GM12801 (cell line): Measurements from ENCODE around the gene FBXO44.

Source experiments
- TF ChIP-seq, protein P1 (sequence below): IDR thresholded peaks from one replicate; pipeline ENCODE4 v1.5.1; 2011; ENCODE audit warnings: control low read depth; ENCODE audit not compliant: insufficient read length; ENCODE audit errors: extremely low read depth

The FBXO44 gene

DNA sequence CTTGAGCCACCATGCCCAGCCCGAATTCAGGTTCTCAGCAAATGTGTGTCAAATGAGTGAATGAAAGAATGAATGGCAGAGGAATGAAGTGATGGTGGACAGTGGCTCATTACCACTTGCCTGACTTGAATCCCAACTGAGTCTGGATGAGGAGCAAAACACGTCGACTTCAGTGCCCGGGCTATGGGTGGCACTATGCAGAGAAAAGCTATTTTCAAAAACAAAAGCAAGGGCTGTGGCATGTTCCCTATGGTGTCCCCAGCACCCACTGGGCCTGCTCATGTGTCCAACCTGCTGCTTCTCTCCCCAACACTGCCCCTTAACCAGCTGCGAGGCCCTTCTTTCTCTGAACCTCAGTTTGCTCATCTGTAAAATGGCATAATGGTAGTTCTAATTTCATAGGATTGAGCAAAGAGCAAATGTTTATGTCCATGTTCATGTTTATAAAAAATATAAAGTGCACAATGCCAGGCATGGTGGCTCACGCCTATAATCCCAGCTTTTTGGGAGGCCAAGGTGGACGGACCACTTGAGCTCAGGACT, 30.6 kb downstream of the FBXO44 start:
- TF ChIP-seq, protein P1, sequence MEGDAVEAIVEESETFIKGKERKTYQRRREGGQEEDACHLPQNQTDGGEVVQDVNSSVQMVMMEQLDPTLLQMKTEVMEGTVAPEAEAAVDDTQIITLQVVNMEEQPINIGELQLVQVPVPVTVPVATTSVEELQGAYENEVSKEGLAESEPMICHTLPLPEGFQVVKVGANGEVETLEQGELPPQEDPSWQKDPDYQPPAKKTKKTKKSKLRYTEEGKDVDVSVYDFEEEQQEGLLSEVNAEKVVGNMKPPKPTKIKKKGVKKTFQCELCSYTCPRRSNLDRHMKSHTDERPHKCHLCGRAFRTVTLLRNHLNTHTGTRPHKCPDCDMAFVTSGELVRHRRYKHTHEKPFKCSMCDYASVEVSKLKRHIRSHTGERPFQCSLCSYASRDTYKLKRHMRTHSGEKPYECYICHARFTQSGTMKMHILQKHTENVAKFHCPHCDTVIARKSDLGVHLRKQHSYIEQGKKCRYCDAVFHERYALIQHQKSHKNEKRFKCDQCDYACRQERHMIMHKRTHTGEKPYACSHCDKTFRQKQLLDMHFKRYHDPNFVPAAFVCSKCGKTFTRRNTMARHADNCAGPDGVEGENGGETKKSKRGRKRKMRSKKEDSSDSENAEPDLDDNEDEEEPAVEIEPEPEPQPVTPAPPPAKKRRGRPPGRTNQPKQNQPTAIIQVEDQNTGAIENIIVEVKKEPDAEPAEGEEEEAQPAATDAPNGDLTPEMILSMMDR = no peak

- TF ChIP-seq, protein P1 = no peak
These were observed 33.8 kb downstream of the FBXO44 start for GRCh38 chr1:11688506-11688905.

- TF ChIP-seq, protein P1 = no peak
These were observed 36.0 kb downstream of the FBXO44 start for GRCh38 chr1:11690397-11691301.

DNA sequence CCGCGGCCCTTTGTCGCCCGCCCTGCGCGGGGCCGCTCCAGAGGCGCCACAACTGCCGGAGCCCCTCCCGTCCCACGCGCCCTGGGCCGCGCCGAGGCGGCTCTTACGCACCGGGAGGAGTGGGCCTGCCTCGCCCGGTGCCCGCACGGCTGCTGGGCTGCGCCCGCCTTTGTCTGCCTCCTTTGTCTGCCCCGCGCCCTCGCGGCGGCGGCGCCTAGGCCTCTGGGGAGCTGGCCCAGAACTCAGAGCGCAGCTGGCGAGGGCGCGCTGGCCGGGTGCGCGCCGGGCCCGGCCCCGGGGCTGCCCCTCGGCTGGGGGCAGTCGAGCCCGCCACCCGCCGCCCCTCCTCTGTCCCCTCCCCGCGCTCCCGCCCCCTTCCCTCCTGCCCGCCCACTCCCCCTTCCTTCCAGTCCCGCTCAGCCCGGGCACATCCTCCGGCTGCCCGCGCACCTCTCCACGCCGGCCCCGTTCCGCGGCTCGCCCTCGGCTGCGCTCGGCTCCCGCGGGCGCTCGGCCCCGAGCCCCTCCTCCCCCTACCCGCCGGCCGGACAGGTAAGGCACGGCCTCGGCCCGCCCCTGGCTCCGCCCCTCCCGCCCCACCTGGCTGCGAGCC, 36.7 kb downstream of the FBXO44 start, which contains the start of gene DRAXIN:
TSS of gene DRAXIN (plus strand) at position 409 of the 613 bp plus-strand sequence. CDS start 14,549 bp downstream, outside the sequence.
- TF ChIP-seq, protein P1 = no peak

- TF ChIP-seq, protein P1 = no peak
These were observed 37.4 kb downstream of the FBXO44 start for GRCh38 chr1:11691928-11692711.

DNA sequence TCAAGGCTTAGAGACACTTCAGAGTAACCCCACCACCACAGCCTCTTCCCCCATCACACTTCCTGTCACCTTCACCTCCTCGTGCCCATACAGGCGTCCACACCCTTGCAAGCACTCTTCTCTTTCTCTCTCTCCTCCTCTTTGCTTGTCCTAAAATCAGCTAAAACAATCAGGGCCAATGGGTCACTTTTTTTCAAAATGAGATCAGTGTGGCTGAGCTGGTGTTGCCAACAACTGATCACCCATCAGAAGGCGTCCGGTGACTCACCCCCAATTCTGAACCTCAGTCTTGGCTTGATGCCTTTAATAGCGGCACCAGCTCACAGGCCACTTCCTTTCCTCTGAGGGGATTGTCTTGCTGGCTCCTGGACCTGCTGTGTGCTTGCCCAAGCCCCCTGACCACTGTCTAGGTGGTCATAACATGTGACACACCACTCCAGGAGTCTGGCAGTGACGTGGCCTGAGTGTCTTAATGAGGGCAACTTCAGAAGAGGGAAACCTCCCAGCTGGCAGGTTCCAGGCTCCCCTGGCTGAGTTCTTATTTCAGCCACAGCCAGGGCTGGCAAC, 38.4 kb downstream of the FBXO44 start:
- TF ChIP-seq, protein P1 = no peak
